K562 (cell line): Measurements from ENCODE around the gene SDC3. TPM values are rescaled to one million over a fixed set of nuclear protein-coding genes. Genes with fewer than 3 reads are reported as not detected.
A peak's percentile ranks its signal among the peaks of the same experiment; 100 is the strongest.

Source experiments
- E2F4 ChIP-seq: sonication (generic); formaldehyde crosslinking; IDR thresholded peaks from 2 replicates; pipeline ENCODE4 v1.8.0; 2022; ENCODE audit warnings: mild to moderate bottlenecking, low read depth, missing genetic modification reagents
- EP300 ChIP-seq: IDR thresholded peaks from 2 replicates; pipeline ENCODE4 v1.6.1; 2012; ENCODE audit warnings: low read length, improper control_type of control experiment
- MAX ChIP-seq: sonication (generic); formaldehyde crosslinking; IDR thresholded peaks from 2 replicates; pipeline ENCODE4 v1.9.0; 2022; ENCODE audit warnings: mild to moderate bottlenecking, missing genetic modification reagents
- NFYB ChIP-seq: IDR thresholded peaks from 2 replicates; pipeline ENCODE4 v1.6.1; 2011; ENCODE audit warnings: mild to moderate bottlenecking, moderate library complexity; ENCODE audit not compliant: insufficient read length; ENCODE audit errors: extremely low read depth
- NONO ChIP-seq, 2 experiments: fragments of 200-400 bp in 1 of 2; fragments of 450-650 bp in 1 of 2; formaldehyde crosslinking in 1 of 2; IDR thresholded peaks; 2 replicates each; pipeline ENCODE4 v1.6.1; 2017; ENCODE audit warnings: low read depth in 2 of 2, mild to moderate bottlenecking in 2 of 2, moderate library complexity in 2 of 2, low read length in 1 of 2
- THAP12 ChIP-seq: fragments of 250-450 bp; sonication (Bioruptor Pico); IDR thresholded peaks from 2 replicates; pipeline ENCODE4 v1.9.0; 2021; ENCODE audit warnings: mild to moderate bottlenecking, inconsistent platforms
- ZMIZ1 ChIP-seq, 2 experiments: fragments of 150-350 bp in 1 of 2; IDR thresholded peaks; 2 replicates each; pipeline ENCODE4 v1.6.1; 2012 to 2016; ENCODE audit warnings: low read depth in 2 of 2, low read length in 2 of 2, mild to moderate bottlenecking in 1 of 2, moderate library complexity in 1 of 2
- ZNF133 ChIP-seq: fragments of 250-450 bp; sonication (Bioruptor Pico); IDR thresholded peaks from 2 replicates; pipeline ENCODE4 v1.4.0; 2020; ENCODE audit warnings: mild to moderate bottlenecking
- ZNF407 ChIP-seq: fragments of 450-650 bp; IDR thresholded peaks from 2 replicates; pipeline ENCODE4 v1.6.1; 2016; ENCODE audit warnings: low read depth
- ZNF699 ChIP-seq: fragments of 250-450 bp; sonication (Bioruptor Pico); IDR thresholded peaks from 2 replicates; pipeline ENCODE4 v1.8.0; 2021; ENCODE audit warnings: mild to moderate bottlenecking, moderate library complexity; ENCODE audit not compliant: insufficient replicate concordance
- polyA plus RNA-seq, 8 experiments: library from polyadenylated mRNA; depleted of rRNA in 4 of 8; stranded (reverse) in 5 of 8; unstranded in 3 of 8; fragments of >200 nt; fragmentation: Nextera tagmentation in 2 of 8; fragmentation: Illumina TruSeq in 1 of 8; extraction: Ambion mirVana in 2 of 8; extraction: Trizol in 1 of 8; gene quantifications; 2 replicates each; pipeline versions ENCODE4 v1.2.1 to v1.2.3, GENCODE V29; 2011 to 2014; ENCODE audit warnings: inconsistent platforms in 1 of 8, missing spikeins in 1 of 8
- total RNA-seq, 7 experiments: library from RNA; depleted of rRNA in 6 of 7; stranded (reverse); fragments of >200 nt in 6 of 7; fragmentation: Illumina TruSeq in 2 of 7; extraction: Trizol in 2 of 7; gene quantifications; 2 replicates each; pipeline versions ENCODE4 v1.2.1 to v1.2.3, GENCODE V29; 2011 to 2021; ENCODE audit warnings: low replicate concordance in 1 of 7

SDC3 gene
- total and polyA plus RNA-seq, 9 of the 15 experiments (the other 6 are each of a cell fraction or from before 2014, with no cell fraction given) = 0.38 to 44.1 (median 12.1) TPM

- peak; percentile 79 for TF ChIP-seq MAX (CRISPR knock-in tag)
- TF ChIP-seq ZMIZ1 (IDR thresholded peaks at IDR 0.05; ENCODE audit: low read depth in 2 of 2, low read length in 2 of 2) = peak in 1 of 2 experiments; percentile 67; a peak in 1 of 4 replicates
- TF ChIP-seq THAP12 = peak; percentile 78; the same call in 1 of the 2 replicates
- no peak for TF ChIP-seq ZNF699
- no peak for TF ChIP-seq ZNF407
- TF ChIP-seq NONO (IDR thresholded peaks at IDR 0.05; ENCODE audit: low read depth in 2 of 2, low read length in 1 of 2) = no peak
- TF ChIP-seq E2F4 (CRISPR knock-in tag) = no peak
- peak; percentile 83 for TF ChIP-seq NFYB
- TF ChIP-seq ZNF133 (CRISPR knock-in tag) = no peak
- TF ChIP-seq EP300 = peak; percentile 43
Observed at GRCh38 chr1:30823969-30824735, 84.4 kb downstream of the SDC3 start (continued).
